HG02678 (cell line): ENCODE measurements around the gene MYL6.

ENCODE experiments used
- ATAC-seq: cut with Tn5 transposase; IDR thresholded peaks from one replicate; pipeline ENCODE4 v1.9.1; 2021; ENCODE audit warnings: mild to moderate bottlenecking, moderate library complexity; ENCODE audit not compliant: unreplicated experiment

The MYL6 gene

GRCh38 chr12:56129206-56129941 is 28.8 kb upstream of the MYL6 start:
- peak; percentile 37 for ATAC-seq

GRCh38 chr12:56129942-56130495 is 28.1 kb upstream of the MYL6 start:
- ATAC-seq = no peak

- no peak for ATAC-seq
Observed at GRCh38 chr12:56130876-56131275, 27.3 kb upstream of the MYL6 start.

GRCh38 chr12:56134897-56135296 is 23.3 kb upstream of the MYL6 start:
- no peak for ATAC-seq

GRCh38 chr12:56137853-56138571 is 20.1 kb upstream of the MYL6 start:
- ATAC-seq = no peak

GRCh38 chr12:56141946-56142784 is 16.0 kb upstream of the MYL6 start:
- no peak for ATAC-seq

- ATAC-seq = no peak
Observed at GRCh38 chr12:56143217-56143616, 14.9 kb upstream of the MYL6 start.

GRCh38 chr12:56143870-56144269 is 14.3 kb upstream of the MYL6 start:
- no peak for ATAC-seq

GRCh38 chr12:56145217-56145616 is 12.9 kb upstream of the MYL6 start:
- ATAC-seq = no peak

GRCh38 chr12:56146492-56147460 is 11.4 kb upstream of the MYL6 start:
- ATAC-seq = no peak

GRCh38 chr12:56150563-56150962 is 7.6 kb upstream of the MYL6 start:
- ATAC-seq = no peak

- ATAC-seq = peak; percentile 50
Observed at GRCh38 chr12:56151672-56152131, 6.5 kb upstream of the MYL6 start.

GRCh38 chr12:56152132-56152755 is 5.9 kb upstream of the MYL6 start, which contains the start of gene MYL6B:
Gene MYL6B, plus strand, starts transcription at chr12:56152587. Its CDS starts 1,332 bp downstream, at chr12:56153919.
- ATAC-seq = peak; percentile 89

- no peak for ATAC-seq
Observed at GRCh38 chr12:56152756-56153677, 5.1 kb upstream of the MYL6 start.

- no peak for ATAC-seq
Observed at GRCh38 chr12:56153678-56154065, 4.5 kb upstream of the MYL6 start.

GRCh38 chr12:56154246-56154771 is 3.9 kb upstream of the MYL6 start:
- no peak for ATAC-seq

- ATAC-seq = no peak
Observed at GRCh38 chr12:56154818-56155217, 3.3 kb upstream of the MYL6 start.

- ATAC-seq = no peak
Observed at GRCh38 chr12:56155256-56155845, 2.8 kb upstream of the MYL6 start.
